Stimulated activated CD8-positive, alpha-beta memory T cell treated with anti-CD3 and anti-CD28 coated beads, Interleukin-12 subunit alpha, Interleukin-12 subunit beta, amount 100 ng/mL, for 24 hours (primary cell): ENCODE measurements around the gene HAT1.

Experiments
- DNase-seq: peaks from one replicate; pipeline ENCODE4 v3.0.0-alpha.2; 2020; ENCODE audit errors: extremely low read depth

HAT1 gene

GRCh38 chr2:171921970-171922229, 361 bp upstream of the HAT1 start:
- DNase-seq, result no peak

GRCh38 chr2:171923206-171923605, 945 bp downstream of the HAT1 start:
- DNase-seq, result no peak

GRCh38 chr2:171924170-171924942, 2.1 kb downstream of the HAT1 start:
- DNase-seq, result no peak

GRCh38 chr2:171930385-171930784, 8.1 kb downstream of the HAT1 start:
- DNase-seq, result no peak

- no peak for DNase-seq
Measured at GRCh38 chr2:171939058-171939742, 16.9 kb downstream of the HAT1 start.

- DNase-seq, result no peak
Measured at GRCh38 chr2:171939743-171940071, 17.4 kb downstream of the HAT1 start.

GRCh38 chr2:171941316-171941699, 19.0 kb downstream of the HAT1 start:
- DNase-seq, result no peak

GRCh38 chr2:171943869-171944268, 21.6 kb downstream of the HAT1 start:
- DNase-seq, result no peak

GRCh38 chr2:171952276-171952675, 30.0 kb downstream of the HAT1 start:
- no peak for DNase-seq

- DNase-seq, result no peak
Measured at GRCh38 chr2:171952748-171953147, 30.5 kb downstream of the HAT1 start.

GRCh38 chr2:171956135-171956825, 34.0 kb downstream of the HAT1 start:
- DNase-seq, result no peak

GRCh38 chr2:171957061-171957460, 34.8 kb downstream of the HAT1 start:
- DNase-seq, result no peak

GRCh38 chr2:171958475-171958874, 36.2 kb downstream of the HAT1 start:
- DNase-seq, result no peak

- DNase-seq, result no peak
Measured at GRCh38 chr2:171959998-171960397, 37.7 kb downstream of the HAT1 start.

GRCh38 chr2:171960570-171960969, 38.3 kb downstream of the HAT1 start:
- no peak for DNase-seq

GRCh38 chr2:171963198-171963597, 40.9 kb downstream of the HAT1 start:
- DNase-seq, result no peak

- DNase-seq, result no peak
Measured at GRCh38 chr2:171964308-171964707, 42.0 kb downstream of the HAT1 start.

GRCh38 chr2:171965238-171965637, 43.0 kb downstream of the HAT1 start:
- no peak for DNase-seq

- DNase-seq, result no peak
Measured at GRCh38 chr2:171965661-171966060, 43.4 kb downstream of the HAT1 start.

GRCh38 chr2:171966235-171966634, 44.0 kb downstream of the HAT1 start:
- DNase-seq, result no peak

- no peak for DNase-seq
Measured at GRCh38 chr2:171966688-171967087, 44.4 kb downstream of the HAT1 start.

- no peak for DNase-seq
Measured at GRCh38 chr2:171968509-171968908, 46.2 kb downstream of the HAT1 start.

GRCh38 chr2:171972329-171972982, 50.2 kb downstream of the HAT1 start:
- DNase-seq, result no peak
